Measurements from ENCODE around the gene HOTAIR. TPM values are rescaled to one million over a fixed set of nuclear protein-coding genes. Genes with fewer than 3 reads are reported as not detected.
A peak's percentile ranks its signal among the peaks of the same experiment; 100 is the strongest.

Gene HOTAIR
- total RNA-seq, 1 donor from 2014 or later: not detected

- no peaks in the 10 kb centered on the region for H3K79me2 ChIP-seq (ENCODE audit: low read depth)
- no peak overlapping the region for H3K4me3 Mint-ChIP-seq
- peaks cover 93% of the 10 kb centered on the region for H4K20me1 ChIP-seq (ENCODE audit: low read depth)
- H3K4me1 Mint-ChIP-seq: peaks cover 2% of the 10 kb centered on the region
- no peak overlapping the region for H3K27ac Mint-ChIP-seq
- no peaks in the 10 kb centered on the region for H3F3A ChIP-seq (ENCODE audit: low read depth)
- H3K9ac ChIP-seq: no peak overlapping the region
- H2AFZ ChIP-seq (replicated peaks): no peak overlapping the region
- H3K4me2 ChIP-seq: no peak overlapping the region
- no peak for DNase-seq (ENCODE audit: low spot score)
- H3K27ac ChIP-seq: no peak overlapping the region
- no peaks in the 10 kb centered on the region for H3K36me3 ChIP-seq
- H3K9me3 ChIP-seq (ENCODE audit: low read depth): no peaks in the 10 kb centered on the region
- peaks cover 8% of the 10 kb centered on the region for H3K9me3 Mint-ChIP-seq
- TF ChIP-seq EZH2 (IDR thresholded peaks at IDR 0.05) (peak; percentile 88), EZH2phosphoT487 (IDR thresholded peaks at IDR 0.05) (peak; percentile 72)
- TF ChIP-seq, protein P1, sequence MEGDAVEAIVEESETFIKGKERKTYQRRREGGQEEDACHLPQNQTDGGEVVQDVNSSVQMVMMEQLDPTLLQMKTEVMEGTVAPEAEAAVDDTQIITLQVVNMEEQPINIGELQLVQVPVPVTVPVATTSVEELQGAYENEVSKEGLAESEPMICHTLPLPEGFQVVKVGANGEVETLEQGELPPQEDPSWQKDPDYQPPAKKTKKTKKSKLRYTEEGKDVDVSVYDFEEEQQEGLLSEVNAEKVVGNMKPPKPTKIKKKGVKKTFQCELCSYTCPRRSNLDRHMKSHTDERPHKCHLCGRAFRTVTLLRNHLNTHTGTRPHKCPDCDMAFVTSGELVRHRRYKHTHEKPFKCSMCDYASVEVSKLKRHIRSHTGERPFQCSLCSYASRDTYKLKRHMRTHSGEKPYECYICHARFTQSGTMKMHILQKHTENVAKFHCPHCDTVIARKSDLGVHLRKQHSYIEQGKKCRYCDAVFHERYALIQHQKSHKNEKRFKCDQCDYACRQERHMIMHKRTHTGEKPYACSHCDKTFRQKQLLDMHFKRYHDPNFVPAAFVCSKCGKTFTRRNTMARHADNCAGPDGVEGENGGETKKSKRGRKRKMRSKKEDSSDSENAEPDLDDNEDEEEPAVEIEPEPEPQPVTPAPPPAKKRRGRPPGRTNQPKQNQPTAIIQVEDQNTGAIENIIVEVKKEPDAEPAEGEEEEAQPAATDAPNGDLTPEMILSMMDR (IDR thresholded peaks at IDR 0.05): no peak
- H3K4me1 ChIP-seq: no peaks in the 10 kb centered on the region
- peaks cover 100% of the 10 kb centered on the region for H3K27me3 ChIP-seq
- H3K36me3 Mint-ChIP-seq: no peaks in the 10 kb centered on the region
- H3K4me3 ChIP-seq: no peak overlapping the region
- peaks cover 98% of the 10 kb centered on the region for H3K27me3 Mint-ChIP-seq (ENCODE audit: insufficient read depth, low read depth)
Measured at GRCh38 chr12:53994009-53994263, 19.2 kb upstream of the HOTAIR start.

DNA sequence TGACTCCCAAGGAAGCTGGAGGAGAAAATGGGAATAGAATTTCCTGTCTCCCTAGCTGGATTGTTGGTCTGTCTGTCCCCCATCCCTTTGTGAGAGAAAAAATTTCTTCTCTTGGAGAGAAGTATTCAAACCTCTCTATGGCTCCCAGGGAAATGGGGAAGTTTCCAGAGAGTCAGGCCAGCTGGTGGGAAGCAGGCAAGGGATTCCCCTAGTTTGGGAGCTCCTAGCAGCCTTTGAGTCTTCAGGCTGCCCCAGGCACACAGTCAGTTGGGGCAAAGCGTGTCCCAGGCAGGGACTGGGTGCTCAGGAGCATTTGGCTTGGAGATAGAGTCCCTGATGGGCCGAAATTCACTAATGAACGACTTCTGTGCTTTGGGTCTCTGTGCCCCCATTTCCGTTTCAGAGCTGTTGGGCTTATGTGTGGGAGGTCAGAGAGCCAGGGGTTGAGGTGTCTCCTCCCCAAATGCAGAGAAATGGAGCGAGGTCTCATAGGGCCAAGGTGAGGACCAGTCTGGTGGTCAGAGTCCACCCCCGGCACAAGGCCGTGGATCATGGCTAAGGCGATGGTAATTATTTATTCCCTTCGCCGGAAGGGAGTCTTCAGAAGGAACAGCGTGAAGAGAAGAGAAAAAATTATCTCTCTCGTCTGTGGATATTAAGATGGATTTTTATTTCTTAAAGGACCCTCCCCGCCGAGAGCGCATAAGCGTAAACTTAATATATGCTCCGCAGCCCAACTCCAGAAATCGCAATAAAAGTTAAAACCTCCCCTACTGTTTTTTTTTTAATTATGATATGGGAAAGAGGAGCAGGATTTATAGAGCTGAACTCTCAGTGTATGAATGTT, 18.6 kb upstream of the HOTAIR start:
- Mint-ChIP-seq H3K27ac (no peak overlapping the region), H3K4me1 (peaks cover 2% of the 10 kb centered on the region), H3K27me3 (ENCODE audit: insufficient read depth, low read depth) (peaks cover 98% of the 10 kb centered on the region), H3K9me3 (peaks cover 6% of the 10 kb centered on the region), H3K4me3 (no peak overlapping the region), H3K36me3 (no peaks in the 10 kb centered on the region)
- no peak for DNase-seq (ENCODE audit: low spot score)
- peak; percentile 58 for TF ChIP-seq EZH2phosphoT487 (IDR thresholded peaks at IDR 0.05)
- peak; percentile 90 for TF ChIP-seq EZH2 (IDR thresholded peaks at IDR 0.05)
- TF ChIP-seq, protein P1 (IDR thresholded peaks at IDR 0.05): no peak
- H3K79me2 ChIP-seq (ENCODE audit: low read depth): no peaks in the 10 kb centered on the region
- no peaks in the 10 kb centered on the region for H3K36me3 ChIP-seq
- no peak overlapping the region for H3K4me2 ChIP-seq
- peaks cover 100% of the 10 kb centered on the region for H3K27me3 ChIP-seq
- no peak overlapping the region for H3K9ac ChIP-seq
- H3F3A ChIP-seq (ENCODE audit: low read depth): no peaks in the 10 kb centered on the region
- no peak overlapping the region for H2AFZ ChIP-seq (replicated peaks)
- H3K27ac ChIP-seq: no peak overlapping the region
- H3K9me3 ChIP-seq (ENCODE audit: low read depth): no peaks in the 10 kb centered on the region
- peaks cover 89% of the 10 kb centered on the region for H4K20me1 ChIP-seq (ENCODE audit: low read depth)
- H3K4me1 ChIP-seq: no peaks in the 10 kb centered on the region
- no peak overlapping the region for H3K4me3 ChIP-seq

DNA sequence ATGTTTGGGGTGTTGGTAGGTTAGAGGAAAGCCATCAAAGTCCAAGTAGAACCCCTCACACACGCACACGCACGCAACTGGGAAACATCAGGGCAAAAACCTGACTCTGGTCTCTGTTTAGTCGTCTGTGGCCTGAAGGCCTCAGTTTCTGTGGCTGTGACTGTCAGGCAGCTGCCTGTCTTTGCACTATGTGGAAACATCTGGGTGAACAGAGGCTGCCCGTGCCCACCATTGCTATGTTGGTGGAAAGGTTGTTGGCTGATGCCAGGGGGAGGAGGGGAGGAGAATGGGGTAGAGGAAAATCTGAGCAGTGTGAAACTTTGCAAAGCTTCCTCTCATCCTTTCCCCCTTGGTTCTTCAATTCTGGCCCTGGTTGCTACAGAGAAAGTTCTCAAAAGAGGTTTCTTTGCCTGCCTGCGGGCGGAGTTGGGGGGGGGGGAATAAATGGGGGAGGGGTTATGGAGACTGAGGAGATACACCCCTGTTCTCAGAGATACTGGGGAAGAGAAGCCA, 17.7 kb upstream of the HOTAIR start:
- no peaks in the 10 kb centered on the region for H3K36me3 Mint-ChIP-seq
- no peak overlapping the region for H3K4me3 ChIP-seq
- no peak overlapping the region for H3K4me2 ChIP-seq
- H2AFZ ChIP-seq (replicated peaks): no peak overlapping the region
- no peaks in the 10 kb centered on the region for H3K79me2 ChIP-seq (ENCODE audit: low read depth)
- peaks cover 6% of the 10 kb centered on the region for H3K9me3 Mint-ChIP-seq
- H3K27ac Mint-ChIP-seq: no peak overlapping the region
- H3F3A ChIP-seq (ENCODE audit: low read depth): no peaks in the 10 kb centered on the region
- no peak for DNase-seq (ENCODE audit: low spot score)
- no peak overlapping the region for H3K9ac ChIP-seq
- peaks cover 2% of the 10 kb centered on the region for H3K4me1 Mint-ChIP-seq
- no peak overlapping the region for H3K27ac ChIP-seq
- TF ChIP-seq, protein P1 (IDR thresholded peaks at IDR 0.05): no peak
- TF ChIP-seq EZH2phosphoT487 (IDR thresholded peaks at IDR 0.05) (no peak), EZH2 (IDR thresholded peaks at IDR 0.05) (no peak)
- peaks cover 98% of the 10 kb centered on the region for H3K27me3 Mint-ChIP-seq (ENCODE audit: insufficient read depth, low read depth)
- peaks cover 100% of the 10 kb centered on the region for H3K27me3 ChIP-seq
- no peaks in the 10 kb centered on the region for H3K9me3 ChIP-seq (ENCODE audit: low read depth)
- no peak overlapping the region for H3K4me3 Mint-ChIP-seq
- H3K36me3 ChIP-seq: no peaks in the 10 kb centered on the region
- peaks cover 89% of the 10 kb centered on the region for H4K20me1 ChIP-seq (ENCODE audit: low read depth)
- no peaks in the 10 kb centered on the region for H3K4me1 ChIP-seq

Data from neural progenitor cell (in vitro differentiated cells).